ENCODE measurements around the gene DICER1. TPM values are rescaled to one million over a fixed set of nuclear protein-coding genes. Genes with fewer than 3 reads are reported as not detected.

DICER1 gene
- total RNA-seq, 1 experiment from 2014 or later, result 57.3 TPM

GRCh38 chr14:95123891-95124579 is 33.3 kb downstream of the DICER1 start:
- no peaks in the 10 kb centered on the region for H3K27me3 Mint-ChIP-seq (ENCODE audit: insufficient read depth, unreplicated experiment)
- H3K27ac Mint-ChIP-seq (ENCODE audit: unreplicated experiment), result no peak overlapping the region
- DNase-seq, result no peak
- H3K27me3 ChIP-seq (replicated peaks; ENCODE audit: control insufficient read depth, insufficient read depth, low read length), result no peaks in the 10 kb centered on the region
- H3K9me3 ChIP-seq, result no peaks in the 10 kb centered on the region
- no peak for TF ChIP-seq CTCF (IDR thresholded peaks at IDR 0.05; ENCODE audit: insufficient read depth in 1 of 2, low read depth in 1 of 2, low read length in 1 of 2, severe bottlenecking in 1 of 2, unreplicated experiment in 1 of 2)
- peaks cover 46% of the 10 kb centered on the region for H3K36me3 Mint-ChIP-seq (ENCODE audit: insufficient read depth, unreplicated experiment)
- intact Hi-C loops (cut with micrococcal nuclease; ENCODE audit: unreplicated experiment), result no loop called here
- H3K4me3 Mint-ChIP-seq (ENCODE audit: unreplicated experiment), result no peak overlapping the region
- no peaks in the 10 kb centered on the region for H3K9me3 Mint-ChIP-seq (ENCODE audit: unreplicated experiment)
- no peaks in the 10 kb centered on the region; the same call in 1 of the 2 replicates for H3K36me3 ChIP-seq (ENCODE audit: control insufficient read depth, insufficient read depth, low read length)
- no peak overlapping the region for H3K4me3 ChIP-seq (ENCODE audit: low read depth, low read length)
- H3K4me1 Mint-ChIP-seq (ENCODE audit: low read depth, unreplicated experiment), result peaks cover 14% of the 10 kb centered on the region
- H3K4me1 ChIP-seq, result no peaks in the 10 kb centered on the region
- ChIA-PET POLR2A (no interaction called here), CTCF (no interaction called here)
- no TSS peak for BruUV-seq (replicated peaks)

GRCh38 chr14:95122621-95122945 is 34.7 kb downstream of the DICER1 start:
- no peak for DNase-seq
- no TSS peak for BruUV-seq (replicated peaks)
- no peaks in the 10 kb centered on the region for H3K27me3 ChIP-seq (replicated peaks; ENCODE audit: control insufficient read depth, insufficient read depth, low read length)
- Mint-ChIP-seq H3K9me3 (ENCODE audit: unreplicated experiment) (no peaks in the 10 kb centered on the region), H3K4me1 (ENCODE audit: low read depth, unreplicated experiment) (peaks cover 7% of the 10 kb centered on the region), H3K36me3 (ENCODE audit: insufficient read depth, unreplicated experiment) (peaks cover 42% of the 10 kb centered on the region), H3K4me3 (ENCODE audit: unreplicated experiment) (no peak overlapping the region), H3K27me3 (ENCODE audit: insufficient read depth, unreplicated experiment) (no peaks in the 10 kb centered on the region), H3K27ac (ENCODE audit: unreplicated experiment) (no peak overlapping the region)
- no peaks in the 10 kb centered on the region for H3K36me3 ChIP-seq (ENCODE audit: control insufficient read depth, insufficient read depth, low read length)
- CTCF ChIA-PET, result no interaction called here
- intact Hi-C loops (cut with micrococcal nuclease; ENCODE audit: unreplicated experiment), result no loop called here
- POLR2A ChIA-PET, result no interaction called here
- H3K9me3 ChIP-seq, result no peaks in the 10 kb centered on the region
- no peak overlapping the region for H3K4me3 ChIP-seq (ENCODE audit: low read depth, low read length)
- TF ChIP-seq CTCF (IDR thresholded peaks at IDR 0.05; ENCODE audit: insufficient read depth in 1 of 2, low read depth in 1 of 2, low read length in 1 of 2, severe bottlenecking in 1 of 2, unreplicated experiment in 1 of 2), result no peak
- H3K4me1 ChIP-seq, result no peaks in the 10 kb centered on the region

GRCh38 chr14:95121911-95122620 is 35.3 kb downstream of the DICER1 start:
- H3K4me3 Mint-ChIP-seq (ENCODE audit: unreplicated experiment), result no peak overlapping the region
- no peak for TF ChIP-seq CTCF (IDR thresholded peaks at IDR 0.05; ENCODE audit: insufficient read depth in 1 of 2, low read depth in 1 of 2, low read length in 1 of 2, severe bottlenecking in 1 of 2, unreplicated experiment in 1 of 2)
- Histone ChIP-seq H3K9me3 (no peaks in the 10 kb centered on the region), H3K27me3 (replicated peaks; ENCODE audit: control insufficient read depth, insufficient read depth, low read length) (no peaks in the 10 kb centered on the region), H3K4me1 (no peaks in the 10 kb centered on the region), H3K36me3 (ENCODE audit: control insufficient read depth, insufficient read depth, low read length) (no peaks in the 10 kb centered on the region; the same call in 1 of the 2 replicates), H3K4me3 (ENCODE audit: low read depth, low read length) (no peak overlapping the region)
- H3K4me1 Mint-ChIP-seq (ENCODE audit: low read depth, unreplicated experiment), result peaks cover 7% of the 10 kb centered on the region
- no TSS peak for BruUV-seq (replicated peaks)
- no peaks in the 10 kb centered on the region for H3K9me3 Mint-ChIP-seq (ENCODE audit: unreplicated experiment)
- peaks cover 42% of the 10 kb centered on the region for H3K36me3 Mint-ChIP-seq (ENCODE audit: insufficient read depth, unreplicated experiment)
- POLR2A ChIA-PET, result no interaction called here
- no peak for DNase-seq
- CTCF ChIA-PET, result no interaction called here
- H3K27me3 Mint-ChIP-seq (ENCODE audit: insufficient read depth, unreplicated experiment), result no peaks in the 10 kb centered on the region
- intact Hi-C loops (cut with micrococcal nuclease; ENCODE audit: unreplicated experiment), result no loop called here
- no peak overlapping the region for H3K27ac Mint-ChIP-seq (ENCODE audit: unreplicated experiment)

Measured in Caco-2 (cell line).